C1 segment of cervical spinal cord (tissue), 14 donors: ENCODE data around the gene COL9A1.
A peak's percentile ranks its signal among the peaks of the same experiment; 100 is the strongest.

Experiments used
- DNase-seq, 14 donors: peaks; one replicate each; lab custom pipeline; 2025; lab: John Stamatoyannopoulos, UW

COL9A1 gene

DNA sequence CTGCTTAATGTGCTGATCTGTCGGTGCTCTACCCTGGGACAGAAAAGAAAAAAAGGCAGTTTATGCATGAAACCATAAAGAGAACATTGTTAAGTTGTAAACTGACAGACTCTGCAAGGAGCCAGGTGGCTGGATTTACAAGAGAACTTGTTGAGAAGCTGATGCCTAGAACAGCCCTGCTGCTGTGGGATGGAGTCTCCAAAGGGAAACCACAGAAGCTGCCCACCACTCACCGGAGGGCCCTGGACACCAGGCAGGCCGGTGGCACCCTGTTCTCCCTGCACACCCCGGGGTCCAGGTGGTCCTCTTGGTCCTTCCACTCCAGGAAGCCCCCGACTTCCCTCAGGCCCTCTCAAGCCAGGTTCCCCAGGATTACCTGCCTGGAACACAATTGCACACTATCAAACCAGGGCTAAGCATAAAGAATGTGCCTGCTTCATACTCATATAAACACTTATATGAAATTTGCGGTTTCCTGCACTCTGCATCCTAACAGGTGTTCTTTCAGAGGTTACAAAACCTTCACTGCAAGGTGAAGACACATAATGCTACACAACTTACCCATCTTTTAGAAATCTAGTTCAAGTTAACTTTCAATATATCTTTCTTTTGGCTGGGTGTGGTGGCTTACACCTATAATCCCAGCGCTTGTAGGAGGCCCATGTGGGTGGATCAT is 68.2 kb downstream of the COL9A1 start:
- no peak for DNase-seq

DNA sequence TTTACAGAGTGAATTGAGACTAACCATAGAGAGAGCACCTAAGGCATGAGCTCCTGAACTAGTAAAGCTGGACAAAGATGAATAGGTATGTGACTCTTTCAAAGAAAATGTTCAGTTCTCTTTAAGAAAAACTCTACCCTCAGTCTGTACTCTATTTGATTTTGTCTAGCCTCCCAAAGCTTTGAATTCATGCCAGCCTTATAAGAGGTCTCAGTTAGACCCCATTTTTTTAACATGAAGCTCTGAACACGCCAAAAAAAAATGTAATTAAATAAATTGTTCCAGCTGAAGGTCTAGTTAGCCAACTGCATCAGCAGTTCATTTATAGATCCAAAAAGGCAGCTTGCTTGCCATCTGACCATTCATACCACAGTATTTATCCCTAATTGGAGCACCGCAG is 71.6 kb downstream of the COL9A1 start:
- DNase-seq = no peak

DNA sequence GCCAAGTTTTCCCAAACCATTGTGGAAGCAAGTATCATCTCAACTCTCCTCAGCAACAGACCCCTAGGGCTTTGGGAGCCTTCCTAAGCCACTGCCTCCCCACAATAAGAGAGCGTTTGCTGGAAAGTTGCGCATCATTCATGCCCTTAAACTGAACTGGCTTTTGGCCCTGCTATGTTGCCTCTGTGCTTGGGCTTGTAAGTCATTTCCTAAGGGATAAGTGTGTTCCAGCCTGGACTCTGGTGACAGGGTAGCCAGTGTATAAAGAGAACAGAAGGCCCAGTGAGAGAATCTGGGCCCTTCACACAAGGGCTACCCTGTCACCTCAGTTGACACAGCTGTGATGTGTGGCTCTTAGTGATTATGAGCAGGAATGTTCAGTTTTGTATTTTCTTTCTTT is 77.8 kb downstream of the COL9A1 start:
- DNase-seq = peak in 9 of 14 donors; percentile 3 to 51 (median 25)

DNA sequence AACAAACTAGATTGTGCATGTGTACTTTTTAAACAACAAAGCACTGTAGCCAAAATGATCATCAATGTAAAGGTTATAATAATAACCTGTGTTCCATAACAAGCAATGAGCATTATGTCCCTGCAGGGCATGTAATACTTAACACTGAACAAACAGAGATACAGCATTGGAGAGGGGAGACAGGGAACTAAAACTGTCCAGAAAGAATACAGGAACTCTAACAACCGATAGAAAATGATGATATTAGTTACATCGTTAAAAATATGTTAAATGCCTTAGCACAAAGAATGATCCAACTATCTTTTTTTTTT is 80.5 kb downstream of the COL9A1 start:
- no peak for DNase-seq

DNA sequence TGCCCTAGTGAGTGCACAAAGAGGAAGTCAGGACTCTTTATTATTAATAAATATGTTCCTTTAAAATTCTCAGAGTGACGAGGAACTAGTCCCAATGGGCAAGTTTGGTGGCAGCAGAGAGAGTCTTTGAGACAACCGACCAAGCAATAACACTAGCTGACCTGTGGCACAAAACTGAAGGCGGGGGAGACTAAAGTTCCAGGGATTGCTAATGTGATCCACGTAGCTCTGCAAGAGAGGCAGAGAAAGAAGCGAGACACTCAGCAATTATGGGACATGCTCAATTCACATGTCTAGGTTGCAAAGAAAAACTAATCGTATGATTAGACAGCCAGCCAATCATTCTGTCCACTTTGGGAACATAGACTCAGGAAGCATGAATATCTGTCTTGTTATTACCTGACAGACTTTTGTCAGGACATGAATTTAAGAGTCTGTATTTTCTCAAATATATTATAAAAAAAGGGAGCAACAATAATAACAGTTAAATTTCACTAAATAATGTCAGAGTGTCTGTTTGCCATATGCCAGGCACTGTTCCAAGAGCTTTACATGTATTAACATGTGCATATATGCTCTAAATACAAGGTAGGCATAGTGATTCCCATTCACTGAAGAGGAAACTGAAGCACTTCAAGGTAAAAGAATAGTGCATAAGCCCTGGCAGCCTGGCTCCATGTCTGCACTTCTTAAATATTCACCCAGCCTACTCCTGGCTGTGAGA is 81.0 kb downstream of the COL9A1 start:
- DNase-seq = no peak

DNA sequence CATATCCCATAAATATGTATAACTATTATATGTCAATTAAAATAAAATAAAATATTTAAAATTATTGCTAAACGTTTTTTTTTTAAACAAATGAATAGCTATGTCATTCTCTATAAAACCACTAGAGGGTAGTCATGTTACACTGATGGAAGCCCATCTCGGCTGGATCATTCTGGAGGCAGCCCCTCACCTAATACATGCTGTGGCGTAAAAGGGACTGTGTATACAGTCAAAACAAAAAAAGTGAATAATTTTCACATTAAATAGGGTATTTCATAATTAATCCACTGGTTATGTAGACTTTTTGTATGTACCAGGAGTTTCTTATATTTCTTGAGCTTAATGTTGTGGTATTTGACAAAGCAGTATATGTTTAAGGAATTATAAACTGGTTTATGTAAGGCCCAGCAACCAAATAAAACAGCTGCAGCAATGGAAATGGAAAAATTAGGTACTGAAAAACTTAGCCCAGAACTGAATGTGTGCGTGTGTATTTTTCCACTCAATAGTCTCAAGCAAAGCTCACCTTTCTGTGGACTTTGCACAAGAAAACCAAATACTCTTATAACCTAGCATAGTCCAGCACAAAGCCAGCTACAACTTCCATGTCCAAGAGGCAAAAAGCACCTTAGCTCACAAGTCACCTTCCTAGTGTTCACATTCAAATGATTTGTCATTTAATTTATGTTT is 81.7 kb downstream of the COL9A1 start:
- DNase-seq = no peak

DNA sequence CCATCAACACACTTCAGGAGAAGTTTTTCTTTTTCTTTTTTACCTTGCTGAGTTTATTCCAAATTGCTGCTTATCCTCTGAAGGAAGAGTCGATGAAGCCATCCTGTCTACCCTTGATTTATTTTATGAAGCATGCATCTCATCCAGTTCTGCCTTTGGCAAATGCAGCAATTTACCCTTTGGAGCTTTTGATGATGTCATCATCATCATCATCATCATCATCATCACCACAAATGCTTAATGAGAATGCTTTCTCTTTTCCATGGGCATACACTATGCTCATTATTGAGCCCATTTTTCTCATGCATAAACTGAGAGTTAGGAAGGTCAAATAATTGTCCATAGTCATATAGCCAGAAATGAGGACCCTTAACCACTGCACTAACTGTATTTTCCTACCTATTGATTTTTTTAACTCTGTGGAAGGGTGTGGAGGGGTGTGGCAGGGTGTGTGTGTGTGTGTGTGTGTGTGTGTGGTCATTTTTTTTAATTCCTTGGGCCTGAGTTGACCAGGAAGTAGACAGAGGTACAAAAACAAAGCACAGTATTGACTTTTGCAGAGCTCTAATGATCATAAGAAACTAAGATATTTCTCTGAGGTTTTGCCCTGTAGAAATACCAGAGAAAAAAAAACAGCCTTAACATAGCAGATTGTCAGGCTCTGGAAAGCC is 82.8 kb downstream of the COL9A1 start:
- no peak for DNase-seq

DNA sequence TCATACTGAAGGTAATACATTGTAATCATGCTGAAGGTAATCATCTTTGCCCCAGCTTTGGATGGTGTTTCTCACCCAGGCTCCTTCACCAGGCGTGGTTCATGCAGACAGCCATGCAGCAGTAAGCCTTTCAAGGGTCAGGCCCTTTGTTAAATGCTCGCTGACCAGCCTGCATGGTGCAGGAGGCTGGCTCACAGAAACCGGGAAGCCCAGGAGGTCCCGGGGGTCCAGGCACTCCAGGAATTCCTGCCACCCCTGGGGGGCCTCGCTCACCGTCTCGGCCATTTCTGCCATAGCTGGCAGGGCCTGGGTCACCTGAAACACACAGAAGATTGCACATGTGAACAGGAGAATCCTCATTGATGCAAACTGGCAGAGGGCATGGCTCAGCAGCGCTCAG is 86.1 kb downstream of the COL9A1 start:
- no peak for DNase-seq

DNA sequence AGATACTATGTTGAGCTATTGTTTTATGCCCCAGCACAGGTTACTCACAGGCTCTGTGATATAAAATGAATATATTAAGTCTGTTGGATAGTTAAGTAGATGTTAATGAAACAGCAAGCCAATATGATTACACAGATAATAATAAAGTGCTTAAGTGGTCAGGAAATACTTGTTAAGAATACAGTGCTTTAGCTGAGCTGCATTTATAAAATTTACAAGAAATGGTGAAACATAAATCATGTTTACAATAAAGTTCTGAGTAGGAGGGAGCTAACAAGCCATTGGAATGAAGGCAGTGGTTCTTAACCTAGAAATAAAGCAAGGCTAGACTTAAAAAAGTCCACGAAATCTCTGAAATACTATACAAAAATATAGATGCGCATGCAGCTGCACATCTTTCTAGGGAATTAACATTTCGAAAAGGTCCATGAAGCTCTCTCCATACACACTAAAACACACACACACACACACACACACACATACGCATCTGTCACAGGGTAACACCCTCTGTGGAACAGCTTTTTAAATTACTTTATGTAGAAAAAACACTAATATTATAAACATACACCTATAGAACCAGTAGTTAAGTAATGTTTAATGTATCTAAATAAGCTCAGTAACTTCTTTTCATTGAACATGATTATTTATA is 87.3 kb downstream of the COL9A1 start:
- no peak for DNase-seq

DNA sequence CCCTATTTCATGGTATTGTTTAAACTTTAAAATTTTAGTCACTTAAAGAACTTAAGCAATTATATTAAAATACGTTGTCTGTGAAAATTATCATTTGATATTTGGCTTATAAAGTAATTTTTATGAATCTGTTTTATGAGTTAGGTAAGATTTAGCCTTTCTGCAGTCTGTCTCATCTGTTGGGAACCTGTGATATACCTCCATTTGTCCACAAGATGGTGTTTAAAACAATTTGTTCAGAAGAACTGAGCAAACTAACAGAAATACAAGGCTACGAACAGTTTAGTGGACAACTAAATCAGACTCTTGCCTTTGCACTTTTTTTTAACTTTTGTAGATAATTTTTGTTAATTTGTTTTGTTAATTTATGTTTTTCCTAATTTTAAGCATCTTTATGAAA is 92.4 kb downstream of the COL9A1 start:
- DNase-seq = no peak

DNA sequence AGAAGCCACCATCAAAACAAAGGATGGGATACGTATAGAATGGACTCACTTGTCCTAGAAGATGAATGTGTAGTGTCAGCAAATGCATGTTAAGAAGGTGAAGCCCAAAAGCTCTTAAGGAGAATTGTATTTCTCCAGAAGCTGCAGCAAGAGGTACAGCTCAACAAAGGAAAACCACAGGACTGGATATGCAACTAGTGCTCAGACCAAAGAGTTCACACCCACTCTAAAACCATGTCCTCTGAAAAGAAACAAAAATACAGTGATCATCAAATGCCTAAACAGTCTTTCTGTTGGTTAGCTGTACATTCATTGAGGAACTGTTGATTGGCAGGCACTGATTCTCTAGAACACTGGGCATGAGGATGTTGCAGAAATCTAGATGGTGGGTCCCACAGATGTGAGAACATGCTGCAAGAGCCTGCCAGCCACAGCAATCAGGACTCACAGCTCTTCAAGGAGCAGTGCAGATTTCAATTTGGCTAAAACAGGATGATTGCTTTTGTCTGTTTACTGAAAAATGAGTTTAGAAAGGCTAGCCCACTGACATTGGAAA is 94.6 kb downstream of the COL9A1 start:
- no peak for DNase-seq

DNA sequence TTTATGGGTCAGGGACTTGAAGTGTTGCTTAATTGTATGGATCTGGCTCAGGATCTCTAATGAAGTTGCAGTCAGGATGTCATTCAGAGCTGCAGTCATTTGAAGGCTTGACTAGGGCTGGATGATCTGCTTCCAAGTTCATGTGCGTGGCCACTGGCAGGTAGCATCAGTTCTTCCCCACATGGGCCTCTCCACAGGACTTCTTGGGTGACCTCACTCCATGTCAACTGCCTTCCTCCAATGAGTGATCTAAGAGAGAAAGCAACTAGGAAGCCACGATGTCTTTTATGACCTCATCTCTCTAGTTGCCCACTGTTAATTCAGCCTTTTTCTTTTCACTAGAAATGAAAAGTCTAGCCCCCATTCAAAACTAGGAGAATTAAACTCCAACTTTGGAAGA is 104.1 kb downstream of the COL9A1 start:
- no peak for DNase-seq

DNA sequence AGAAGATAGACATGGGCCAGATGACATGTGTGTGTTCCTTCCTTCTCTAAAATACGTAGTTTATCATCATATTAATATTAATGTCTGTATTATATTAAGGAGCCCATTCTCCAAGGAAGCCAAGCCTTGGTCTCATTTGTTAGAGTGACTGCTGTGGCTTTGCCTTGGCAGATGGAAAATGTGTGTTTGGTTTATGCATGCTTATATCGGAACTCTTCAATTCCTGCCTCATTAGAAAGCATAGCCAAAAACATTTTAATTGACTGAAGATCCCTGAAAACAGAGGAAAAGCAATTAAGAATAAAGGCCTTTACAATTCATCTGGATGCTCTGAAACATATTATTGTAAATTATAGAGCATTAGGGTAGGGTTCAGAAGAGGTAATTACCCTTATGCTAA is 106.4 kb downstream of the COL9A1 start:
- DNase-seq = no peak

DNA sequence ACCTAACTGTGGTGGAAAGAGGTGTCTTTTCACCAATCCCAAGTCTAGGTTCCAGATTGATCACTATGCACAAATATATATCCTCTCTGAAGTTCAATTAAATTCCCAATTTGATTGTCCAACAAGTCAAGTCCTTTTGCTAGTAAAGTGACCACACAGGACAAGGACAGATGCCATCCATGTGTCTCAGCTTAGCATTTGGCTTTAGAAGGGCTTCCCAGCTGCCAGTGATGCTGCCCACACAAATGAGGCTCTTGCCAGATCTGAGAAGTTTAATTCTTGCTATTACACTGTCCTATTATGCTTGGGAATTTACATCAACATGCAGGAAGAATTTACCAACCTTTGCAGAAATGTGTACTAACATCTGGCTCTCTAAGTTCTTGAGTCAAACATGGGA is 108.5 kb downstream of the COL9A1 start:
- DNase-seq = no peak

DNA sequence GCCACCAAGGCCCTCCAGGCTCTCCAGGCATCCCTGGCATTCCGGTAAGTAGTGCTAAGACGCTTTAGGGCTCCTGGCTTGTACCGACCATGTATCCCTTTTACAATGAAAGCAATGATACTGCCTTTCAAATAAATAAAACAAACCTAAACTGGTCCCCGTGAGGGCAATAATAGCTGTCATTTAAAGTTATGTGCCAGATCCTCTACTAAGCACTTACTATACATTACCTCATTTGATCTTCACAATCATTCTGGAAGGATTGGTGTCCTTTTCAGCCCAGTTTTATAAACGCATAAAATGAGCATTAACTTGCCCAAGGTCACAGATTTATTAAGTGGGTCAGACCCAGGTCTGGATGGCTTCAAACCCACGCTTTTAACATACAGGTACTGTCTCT is 114.7 kb downstream of the COL9A1 start:
- DNase-seq = no peak

DNA sequence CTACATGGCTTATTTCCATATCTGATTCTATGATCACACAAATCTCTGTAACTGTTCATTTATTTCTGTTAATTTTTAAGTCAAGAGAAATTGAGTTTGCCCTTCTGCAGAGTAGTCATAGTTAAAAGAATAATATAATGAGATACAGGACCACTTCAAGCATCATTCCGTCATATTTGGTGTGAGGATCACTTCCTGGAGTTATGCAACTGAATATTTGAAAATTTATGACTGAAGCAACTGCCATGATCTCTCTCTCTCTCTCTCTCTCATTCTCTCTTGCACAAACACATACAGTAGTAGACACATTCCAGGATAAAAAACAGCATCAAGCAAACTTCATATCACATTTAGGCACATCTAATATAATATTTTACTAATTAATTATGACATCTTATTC is 116.4 kb downstream of the COL9A1 start:
- DNase-seq = no peak

DNA sequence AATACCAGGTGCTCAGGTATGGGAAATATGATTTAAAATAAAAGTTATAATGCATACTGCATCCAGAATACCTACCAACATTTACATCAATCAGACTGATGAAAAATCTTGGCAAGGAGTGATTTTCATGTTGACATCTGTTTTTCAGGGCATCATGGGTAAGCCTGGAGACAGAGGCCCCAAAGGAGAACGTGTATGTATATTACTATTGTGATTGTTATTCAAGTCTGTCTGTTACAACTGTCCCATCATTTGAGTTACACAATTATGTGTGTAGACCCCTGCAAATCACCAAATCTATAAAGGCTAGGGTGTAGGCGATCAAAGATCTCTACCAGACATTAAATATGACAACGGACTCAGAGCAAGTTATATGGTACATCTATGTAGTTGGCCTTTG is 118.2 kb downstream of the COL9A1 start:
- DNase-seq = no peak

DNA sequence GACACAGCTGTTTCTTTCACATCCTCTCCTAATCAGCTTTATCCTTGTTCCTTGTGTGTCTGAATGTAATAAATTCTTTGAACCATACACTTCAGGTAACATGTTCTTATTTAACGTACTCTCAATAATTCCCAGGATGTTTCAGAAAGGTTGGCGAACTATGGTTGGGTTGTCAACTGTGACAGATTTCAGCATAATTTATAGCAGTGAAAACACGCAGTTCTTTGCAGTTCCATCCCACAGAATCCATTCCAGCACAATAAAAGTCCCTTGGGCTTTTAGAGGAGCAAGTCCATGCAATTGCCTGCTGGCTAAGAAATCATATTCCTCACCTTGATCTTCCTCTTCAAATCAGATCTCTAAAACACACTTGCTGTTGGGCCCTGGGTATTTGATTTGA is 119.3 kb downstream of the COL9A1 start:
- DNase-seq = no peak

DNA sequence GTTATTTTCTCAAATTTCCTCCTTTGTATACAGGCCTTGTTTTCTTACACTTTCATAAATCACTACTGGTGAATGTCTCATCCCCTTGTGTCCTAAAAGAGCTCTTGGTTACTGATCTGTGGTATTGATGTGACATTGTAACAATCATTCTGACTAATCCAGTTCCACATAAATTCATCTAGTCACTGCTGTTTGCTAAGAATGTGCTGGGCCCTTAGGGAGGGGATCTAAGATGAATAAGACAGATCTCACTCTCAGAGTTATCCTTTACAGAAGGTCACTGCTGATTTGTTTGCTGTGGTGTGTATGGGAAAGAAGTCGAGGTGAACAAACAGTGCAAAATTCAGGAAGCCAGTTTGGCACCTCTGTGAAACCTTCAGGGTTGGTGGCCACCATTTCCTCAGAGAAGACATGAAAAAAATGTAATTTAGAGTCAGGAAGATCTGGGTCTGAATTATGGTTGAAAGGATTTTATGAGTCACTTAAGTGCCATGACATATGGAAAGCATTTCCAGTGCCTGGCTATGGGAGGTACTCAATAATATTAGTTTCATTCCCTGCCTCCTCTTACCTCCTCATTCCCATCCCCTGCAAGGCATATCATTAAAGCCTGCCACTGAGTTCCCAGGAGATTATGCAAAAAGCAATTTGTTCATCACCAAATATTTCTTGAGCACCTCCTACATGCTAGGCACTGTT is 121.8 kb downstream of the COL9A1 start:
- DNase-seq = no peak

DNA sequence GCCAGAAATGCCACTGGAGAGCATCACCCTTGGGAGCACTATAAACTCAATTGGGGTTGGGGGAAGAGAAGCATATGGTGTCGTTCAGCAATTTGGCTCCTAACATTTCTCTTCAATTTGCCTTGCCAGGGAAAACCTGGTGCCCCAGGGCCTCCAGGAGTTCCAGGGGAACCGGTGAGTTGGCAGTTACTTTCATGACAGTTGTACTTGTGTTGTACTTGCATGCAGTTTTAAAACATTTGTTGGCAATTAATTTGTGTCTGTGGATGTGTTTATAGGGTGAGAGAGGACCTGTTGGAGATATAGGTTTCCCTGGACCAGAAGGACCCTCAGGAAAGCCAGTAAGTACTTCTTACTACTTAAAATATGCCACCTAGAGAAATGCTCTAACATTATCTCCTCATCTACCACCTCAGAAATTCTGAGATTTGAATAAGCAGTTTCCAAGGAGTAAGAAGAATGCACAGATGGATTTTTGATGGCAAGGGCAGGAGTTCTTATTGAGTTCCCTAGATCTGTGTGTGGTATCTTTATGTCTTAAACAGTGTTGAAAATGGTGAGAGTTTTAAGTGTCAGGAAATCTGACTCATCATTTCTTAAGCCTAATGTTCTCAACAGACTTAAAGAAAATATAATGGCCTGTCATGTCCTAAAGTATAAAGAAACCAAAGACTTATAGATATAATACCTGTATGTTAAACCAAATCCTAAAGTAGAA is 122.5 kb downstream of the COL9A1 start:
- no peak for DNase-seq
